Measurements from ENCODE around the gene CRY1. TPM values are rescaled to one million over a fixed set of nuclear protein-coding genes. Genes with fewer than 3 reads are reported as not detected.

The CRY1 gene
- total RNA-seq, 1 donor from 2014 or later: 21.2 TPM

DNA sequence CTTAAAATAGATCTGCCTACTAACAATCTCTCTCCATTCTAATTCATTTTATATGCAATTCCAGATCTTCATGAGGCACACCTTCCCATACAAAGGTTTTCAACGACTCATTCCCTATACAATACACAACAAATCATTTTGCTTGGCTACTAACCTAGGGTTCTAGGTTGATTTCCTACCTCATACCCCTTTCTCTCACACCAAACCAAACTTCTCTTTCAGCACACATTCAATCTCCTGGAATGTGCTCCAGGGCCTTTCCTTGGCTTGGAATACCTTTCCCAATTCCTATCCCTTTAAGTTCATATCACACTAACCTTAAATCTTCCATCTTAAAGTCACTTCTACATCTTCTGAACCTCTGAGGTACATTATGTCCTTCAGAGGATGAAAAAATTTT is 67.7 kb downstream of the CRY1 start:
- Mint-ChIP-seq H3K36me3 (ENCODE audit: low read depth) (no peaks in the 10 kb centered on the region), H3K27me3 (ENCODE audit: low read depth) (no peaks in the 10 kb centered on the region), H3K27ac (ENCODE audit: unreplicated experiment) (peak overlapping the region; percentile 66), H3K9me3 (ENCODE audit: low read depth) (no peaks in the 10 kb centered on the region), H3K4me1 (ENCODE audit: low read depth) (peaks cover 40% of the 10 kb centered on the region), H3K4me3 (ENCODE audit: unreplicated experiment) (no peak overlapping the region)
- DNase-seq (ENCODE audit: low spot score): no peak
- TF ChIP-seq, protein P1, sequence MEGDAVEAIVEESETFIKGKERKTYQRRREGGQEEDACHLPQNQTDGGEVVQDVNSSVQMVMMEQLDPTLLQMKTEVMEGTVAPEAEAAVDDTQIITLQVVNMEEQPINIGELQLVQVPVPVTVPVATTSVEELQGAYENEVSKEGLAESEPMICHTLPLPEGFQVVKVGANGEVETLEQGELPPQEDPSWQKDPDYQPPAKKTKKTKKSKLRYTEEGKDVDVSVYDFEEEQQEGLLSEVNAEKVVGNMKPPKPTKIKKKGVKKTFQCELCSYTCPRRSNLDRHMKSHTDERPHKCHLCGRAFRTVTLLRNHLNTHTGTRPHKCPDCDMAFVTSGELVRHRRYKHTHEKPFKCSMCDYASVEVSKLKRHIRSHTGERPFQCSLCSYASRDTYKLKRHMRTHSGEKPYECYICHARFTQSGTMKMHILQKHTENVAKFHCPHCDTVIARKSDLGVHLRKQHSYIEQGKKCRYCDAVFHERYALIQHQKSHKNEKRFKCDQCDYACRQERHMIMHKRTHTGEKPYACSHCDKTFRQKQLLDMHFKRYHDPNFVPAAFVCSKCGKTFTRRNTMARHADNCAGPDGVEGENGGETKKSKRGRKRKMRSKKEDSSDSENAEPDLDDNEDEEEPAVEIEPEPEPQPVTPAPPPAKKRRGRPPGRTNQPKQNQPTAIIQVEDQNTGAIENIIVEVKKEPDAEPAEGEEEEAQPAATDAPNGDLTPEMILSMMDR (IDR thresholded peaks at IDR 0.05): no peak

DNA sequence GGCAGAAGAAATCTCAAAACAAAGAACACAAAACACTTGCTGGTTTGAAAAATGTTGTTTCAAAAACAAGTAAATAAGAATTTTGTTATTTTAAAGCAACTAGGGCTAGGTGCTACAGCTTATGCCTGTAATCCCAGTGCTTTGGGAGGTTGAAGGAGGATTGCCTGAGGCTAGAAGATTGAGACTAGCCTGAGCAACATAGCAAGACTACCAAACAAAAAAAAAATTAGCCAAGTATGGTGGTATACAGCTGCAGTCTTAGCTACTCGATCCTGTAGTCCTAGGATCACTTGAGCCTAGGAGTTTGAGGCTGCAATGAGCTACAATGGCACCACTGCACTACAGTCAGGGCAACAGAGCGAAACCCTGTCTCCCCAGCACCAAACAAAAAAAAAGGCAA is 73.8 kb downstream of the CRY1 start:
- no peak for DNase-seq (ENCODE audit: low spot score)
- peaks cover 3% of the 10 kb centered on the region for H3K4me1 Mint-ChIP-seq (ENCODE audit: low read depth)
- no peak overlapping the region for H3K4me3 Mint-ChIP-seq (ENCODE audit: unreplicated experiment)
- H3K27me3 Mint-ChIP-seq (ENCODE audit: low read depth): no peaks in the 10 kb centered on the region
- no peak overlapping the region for H3K27ac Mint-ChIP-seq (ENCODE audit: unreplicated experiment)
- H3K36me3 Mint-ChIP-seq (ENCODE audit: low read depth): peaks cover 5% of the 10 kb centered on the region
- no peaks in the 10 kb centered on the region for H3K9me3 Mint-ChIP-seq (ENCODE audit: low read depth)
- TF ChIP-seq, protein P1 (IDR thresholded peaks at IDR 0.05): no peak

DNA sequence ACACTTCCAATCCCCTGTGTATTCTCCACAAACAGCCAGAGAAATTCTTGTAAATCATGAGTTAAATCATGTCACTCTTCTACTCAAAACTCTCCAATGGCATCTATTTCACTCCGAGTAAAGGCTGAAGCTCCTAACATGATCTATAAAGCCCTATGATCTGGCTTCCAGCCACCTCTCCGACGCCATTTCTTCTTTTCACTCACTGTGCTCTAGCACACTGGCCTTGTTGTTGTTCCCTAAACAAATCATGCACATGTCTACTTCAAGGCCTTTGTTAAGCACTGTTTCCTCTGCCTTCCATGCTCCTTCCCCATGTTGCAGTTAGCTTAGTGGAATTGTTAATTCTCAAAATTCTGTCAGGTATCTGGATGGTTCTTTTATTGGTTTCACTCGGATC is 76.3 kb downstream of the CRY1 start:
- Mint-ChIP-seq H3K4me3 (ENCODE audit: unreplicated experiment) (no peak overlapping the region), H3K27me3 (ENCODE audit: low read depth) (no peaks in the 10 kb centered on the region), H3K4me1 (ENCODE audit: low read depth) (peaks cover 3% of the 10 kb centered on the region), H3K9me3 (ENCODE audit: low read depth) (no peaks in the 10 kb centered on the region), H3K36me3 (ENCODE audit: low read depth) (peaks cover 9% of the 10 kb centered on the region), H3K27ac (ENCODE audit: unreplicated experiment) (no peak overlapping the region)
- DNase-seq (ENCODE audit: low spot score): no peak
- TF ChIP-seq, protein P1 (IDR thresholded peaks at IDR 0.05): no peak

DNA sequence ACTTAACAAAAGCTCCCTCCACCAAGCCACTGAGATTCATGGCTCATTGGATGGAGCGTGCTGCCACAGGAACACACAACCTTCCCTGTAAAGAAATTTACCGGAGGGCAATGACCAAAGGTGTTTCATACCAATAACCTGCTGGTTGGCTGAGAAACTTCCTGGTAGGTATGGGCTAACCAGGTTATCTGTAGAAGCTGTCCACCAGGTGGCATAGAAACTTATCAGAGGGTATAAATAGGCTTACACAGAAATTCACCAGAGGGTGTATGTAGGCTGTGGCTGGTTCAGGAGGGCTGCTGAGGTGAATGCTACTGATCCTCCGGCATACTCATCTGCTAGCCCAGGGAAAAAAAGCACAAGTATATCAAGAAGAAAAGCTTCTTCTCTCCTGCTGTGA is 79.3 kb downstream of the CRY1 start:
- TF ChIP-seq, protein P1 (IDR thresholded peaks at IDR 0.05): peak; percentile 28
- no peak overlapping the region for H3K27ac Mint-ChIP-seq (ENCODE audit: unreplicated experiment)
- DNase-seq (ENCODE audit: low spot score): no peak
- peaks cover 3% of the 10 kb centered on the region for H3K4me1 Mint-ChIP-seq (ENCODE audit: low read depth)
- H3K4me3 Mint-ChIP-seq (ENCODE audit: unreplicated experiment): no peak overlapping the region
- peaks cover 2% of the 10 kb centered on the region for H3K9me3 Mint-ChIP-seq (ENCODE audit: low read depth)
- H3K36me3 Mint-ChIP-seq (ENCODE audit: low read depth): peaks cover 8% of the 10 kb centered on the region
- H3K27me3 Mint-ChIP-seq (ENCODE audit: low read depth): no peaks in the 10 kb centered on the region

DNA sequence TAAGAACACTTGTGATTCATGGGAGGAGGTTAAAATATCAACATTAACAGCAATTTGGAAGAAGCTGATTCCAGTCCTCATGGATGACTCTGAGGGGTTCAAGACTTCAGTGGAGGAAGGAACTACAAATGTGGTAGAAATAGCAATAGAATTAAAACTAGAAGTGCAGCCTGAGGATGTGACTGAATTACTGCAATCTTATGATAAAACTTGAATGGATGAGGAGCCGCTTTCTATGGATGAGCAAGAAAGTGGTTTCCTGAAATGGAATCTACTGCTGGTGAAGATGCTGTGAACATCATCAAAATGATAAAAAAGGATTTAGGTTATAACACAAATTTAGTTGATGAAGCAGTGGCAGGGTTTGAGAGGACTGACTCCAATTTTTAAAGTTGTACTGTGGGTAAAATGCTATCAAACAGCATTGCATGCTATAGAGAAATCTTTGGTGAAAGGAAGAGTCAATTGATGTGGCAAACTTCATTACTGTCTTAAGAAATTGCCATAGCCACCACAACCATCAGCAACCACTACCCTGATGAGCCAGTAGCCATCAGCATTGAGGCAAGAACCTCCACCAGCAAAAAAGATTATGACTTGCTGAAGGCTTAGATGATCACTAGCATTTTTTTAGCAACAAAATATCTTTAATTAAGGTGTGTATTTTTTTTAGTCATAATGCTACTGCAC is 80.5 kb downstream of the CRY1 start:
- Mint-ChIP-seq H3K27ac (ENCODE audit: unreplicated experiment) (no peak overlapping the region), H3K4me1 (ENCODE audit: low read depth) (peaks cover 3% of the 10 kb centered on the region), H3K4me3 (ENCODE audit: unreplicated experiment) (no peak overlapping the region), H3K9me3 (ENCODE audit: low read depth) (peaks cover 2% of the 10 kb centered on the region), H3K36me3 (ENCODE audit: low read depth) (peaks cover 7% of the 10 kb centered on the region), H3K27me3 (ENCODE audit: low read depth) (no peaks in the 10 kb centered on the region)
- DNase-seq (ENCODE audit: low spot score): no peak
- TF ChIP-seq, protein P1 (IDR thresholded peaks at IDR 0.05): no peak
